ENCODE data around the gene PPFIA1. TPM values are rescaled to one million over a fixed set of nuclear protein-coding genes. Genes with fewer than 3 reads are reported as not detected.

The PPFIA1 gene
- total RNA-seq, 4 donors from 2014 or later = 18.8 to 79.7 (median 39.1) TPM

GRCh38 chr11:70429724-70430521 is 159.4 kb downstream of the PPFIA1 start:
- no peak overlapping the region for H3K4me3 ChIP-seq
- H3K27ac ChIP-seq = no peak overlapping the region
- DNase-seq = no peak
- intact Hi-C loops (cut with DNase I; ENCODE audit: low total_unique reads) = no loop called here
- no peaks in the 10 kb centered on the region for H3K27me3 ChIP-seq
- H3K4me1 ChIP-seq = no peaks in the 10 kb centered on the region
- H3K36me3 ChIP-seq = no peaks in the 10 kb centered on the region
- H3K9me3 ChIP-seq = no peaks in the 10 kb centered on the region
- no peak for TF ChIP-seq CTCF (IDR thresholded peaks at IDR 0.05)

- TF ChIP-seq POLR2A (IDR thresholded peaks at IDR 0.05) (no peak), CTCF (IDR thresholded peaks at IDR 0.05) (no peak)
Measured at GRCh38 chr11:70430671-70431574, 160.4 kb downstream of the PPFIA1 start.

GRCh38 chr11:70431611-70432010 is 161.1 kb downstream of the PPFIA1 start:
- H3K27me3 ChIP-seq = no peaks in the 10 kb centered on the region
- H3K27ac ChIP-seq = no peak overlapping the region
- H3K4me3 ChIP-seq = no peak overlapping the region
- intact Hi-C loops (cut with DNase I; ENCODE audit: low total_unique reads) = no loop called here
- H3K9me3 ChIP-seq = no peaks in the 10 kb centered on the region
- no peak for TF ChIP-seq POLR2A (IDR thresholded peaks at IDR 0.05)
- no peak for TF ChIP-seq CTCF (IDR thresholded peaks at IDR 0.05)
- no peaks in the 10 kb centered on the region for H3K36me3 ChIP-seq
- DNase-seq = no peak
- H3K4me1 ChIP-seq = no peaks in the 10 kb centered on the region

More at GRCh38 chr11:70430671-70431574, 160.4 kb downstream of the PPFIA1 start:
- intact Hi-C loops (cut with DNase I; ENCODE audit: low total_unique reads) = no loop called here
- H3K27me3 ChIP-seq = no peaks in the 10 kb centered on the region
- H3K4me1 ChIP-seq = no peaks in the 10 kb centered on the region
- H3K9me3 ChIP-seq = no peaks in the 10 kb centered on the region
- H3K27ac ChIP-seq = no peak overlapping the region
- no peak overlapping the region for H3K4me3 ChIP-seq
- DNase-seq = no peak
- H3K36me3 ChIP-seq = no peaks in the 10 kb centered on the region

GRCh38 chr11:70432065-70432464 is 161.6 kb downstream of the PPFIA1 start:
- intact Hi-C loops (cut with DNase I; ENCODE audit: low total_unique reads) = no loop called here
- H3K4me3 ChIP-seq = no peak overlapping the region
- no peaks in the 10 kb centered on the region for H3K4me1 ChIP-seq
- DNase-seq = no peak
- no peak overlapping the region for H3K27ac ChIP-seq
- no peaks in the 10 kb centered on the region for H3K36me3 ChIP-seq
- no peaks in the 10 kb centered on the region for H3K9me3 ChIP-seq
- H3K27me3 ChIP-seq = no peaks in the 10 kb centered on the region
- TF ChIP-seq CTCF (IDR thresholded peaks at IDR 0.05) (no peak), POLR2A (IDR thresholded peaks at IDR 0.05) (no peak)

GRCh38 chr11:70432580-70432979 is 162.1 kb downstream of the PPFIA1 start:
- TF ChIP-seq CTCF (IDR thresholded peaks at IDR 0.05) (no peak), POLR2A (IDR thresholded peaks at IDR 0.05) (no peak)
- no peak for DNase-seq

More at GRCh38 chr11:70432580-70432979, 162.1 kb downstream of the PPFIA1 start:
- no peaks in the 10 kb centered on the region for H3K36me3 ChIP-seq
- H3K9me3 ChIP-seq = no peaks in the 10 kb centered on the region
- no peak overlapping the region for H3K4me3 ChIP-seq
- H3K4me1 ChIP-seq = no peaks in the 10 kb centered on the region
- intact Hi-C loops (cut with DNase I; ENCODE audit: low total_unique reads) = no loop called here
- no peak overlapping the region for H3K27ac ChIP-seq
- no peaks in the 10 kb centered on the region for H3K27me3 ChIP-seq

All from uterus (tissue), 4 donors.